SK-N-SH treated with all-trans-retinoic acid at 6 μM for 48 hours (cell line): ENCODE data around the gene SFMBT2.
"Not testable (repeated sequence)": the region's sequence is repeated elsewhere in the genome, so short reads cannot be mapped to it uniquely, and the experiment has no call there.

ENCODE experiments used
- ATAC-seq: fragments of 200-7000 bp; cut with Tn5 transposase; 3 replicates; pipeline ENCODE4 v1.9.1; 2020; ENCODE audit warnings: mild to moderate bottlenecking, moderate library complexity
- ARNTL ChIP-seq: fragments of 450-650 bp; formaldehyde crosslinking; IDR thresholded peaks from 2 replicates; pipeline ENCODE4 v1.5.0; 2020; ENCODE audit warnings: low read depth, mild to moderate bottlenecking, moderate library complexity, borderline replicate concordance
- BACH2 ChIP-seq: fragments of 250-450 bp; sonication (Bioruptor Pico); IDR thresholded peaks from 2 replicates; pipeline ENCODE4 v1.9.0; 2021; ENCODE audit warnings: mild to moderate bottlenecking, borderline replicate concordance
- CREB5 ChIP-seq: fragments of 250-450 bp; sonication (Bioruptor Pico); IDR thresholded peaks from 2 replicates; pipeline ENCODE4 v1.5.1; 2020; ENCODE audit warnings: low read depth, mild to moderate bottlenecking, moderate library complexity
- CSDC2 ChIP-seq: fragments of 250-450 bp; sonication (Bioruptor Pico); IDR thresholded peaks from 2 replicates; pipeline ENCODE4 v1.5.0; 2020; ENCODE audit warnings: mild to moderate bottlenecking, moderate library complexity
- CSRNP3 ChIP-seq: fragments of 250-450 bp; sonication (Bioruptor Pico); IDR thresholded peaks from 2 replicates; pipeline ENCODE4 v1.5.1; 2021; ENCODE audit warnings: mild to moderate bottlenecking, moderate library complexity
- ESRRG ChIP-seq: fragments of 250-450 bp; sonication (Bioruptor Pico); IDR thresholded peaks from 2 replicates; pipeline ENCODE4 v1.6.1; 2021; ENCODE audit warnings: mild to moderate bottlenecking
- GLIS3 ChIP-seq: fragments of 250-450 bp; sonication (Bioruptor Pico); IDR thresholded peaks from 2 replicates; pipeline ENCODE4 v1.5.0; 2020; ENCODE audit warnings: mild to moderate bottlenecking, moderate library complexity
- ISL1 ChIP-seq: fragments of 250-450 bp; sonication (Bioruptor Pico); IDR thresholded peaks from 2 replicates; pipeline ENCODE4 v2.1.2; 2022; ENCODE audit warnings: mild to moderate bottlenecking, moderate library complexity
- OSR1 ChIP-seq: fragments of 250-450 bp; sonication (Bioruptor Pico); IDR thresholded peaks from 2 replicates; pipeline ENCODE4 v1.8.0; 2022; ENCODE audit warnings: moderate library complexity, mild to moderate bottlenecking, inconsistent platforms
- PATZ1 ChIP-seq: fragments of 250-450 bp; sonication (Bioruptor Pico); IDR thresholded peaks from 2 replicates; pipeline ENCODE4 v1.8.0; 2020; ENCODE audit warnings: mild to moderate bottlenecking, moderate library complexity, borderline replicate concordance
- PPARA ChIP-seq: fragments of 250-450 bp; sonication (Bioruptor Pico); IDR thresholded peaks from 2 replicates; pipeline ENCODE4 v1.5.0; 2020; ENCODE audit warnings: mild to moderate bottlenecking, borderline replicate concordance
- RARB ChIP-seq: fragments of 250-450 bp; sonication (Bioruptor Pico); IDR thresholded peaks from 2 replicates; pipeline ENCODE4 v1.8.0; 2021; ENCODE audit warnings: mild to moderate bottlenecking, moderate library complexity
- SNAI2 ChIP-seq: fragments of 250-450 bp; sonication (Bioruptor Pico); IDR thresholded peaks from 2 replicates; pipeline ENCODE4 v1.5.0; 2020; ENCODE audit warnings: mild to moderate bottlenecking, moderate library complexity
- TCF4 ChIP-seq: fragments of 250-450 bp; sonication (Bioruptor Pico); IDR thresholded peaks from 2 replicates; pipeline ENCODE4 v1.8.0; 2021; ENCODE audit warnings: mild to moderate bottlenecking, moderate library complexity, borderline replicate concordance
- TOX ChIP-seq: fragments of 250-450 bp; sonication (Bioruptor Pico); IDR thresholded peaks from 2 replicates; pipeline ENCODE4 v1.8.0; 2021; ENCODE audit warnings: mild to moderate bottlenecking, moderate library complexity, borderline replicate concordance
- TSHZ2 ChIP-seq: fragments of 250-450 bp; sonication (Bioruptor Pico); IDR thresholded peaks from 2 replicates; pipeline ENCODE4 v1.5.0; 2020; ENCODE audit warnings: mild to moderate bottlenecking, moderate library complexity
- ZC3H10 ChIP-seq: fragments of 250-450 bp; sonication (Bioruptor Pico); IDR thresholded peaks from 2 replicates; pipeline ENCODE4 v1.5.1; 2021; ENCODE audit warnings: mild to moderate bottlenecking, moderate library complexity
- ZFP3 ChIP-seq: fragments of 250-450 bp; sonication (Bioruptor Pico); IDR thresholded peaks from 2 replicates; pipeline ENCODE4 v1.5.0; 2020; ENCODE audit warnings: mild to moderate bottlenecking, moderate library complexity
- ZFP30 ChIP-seq: fragments of 450-650 bp; formaldehyde crosslinking; IDR thresholded peaks from 2 replicates; pipeline ENCODE4 v1.5.0; 2022; ENCODE audit warnings: mild to moderate bottlenecking, moderate library complexity
- ZNF565 ChIP-seq: fragments of 450-650 bp; formaldehyde crosslinking; conservative IDR thresholded peaks from 2 replicates; pipeline ENCODE4 v1.5.0; 2020; ENCODE audit warnings: low read depth, mild to moderate bottlenecking, moderate library complexity
- ZNF70 ChIP-seq: fragments of 450-650 bp; formaldehyde crosslinking; IDR thresholded peaks from 2 replicates; pipeline ENCODE4 v1.5.0; 2020; ENCODE audit warnings: mild to moderate bottlenecking, moderate library complexity
- ZNF8 ChIP-seq: fragments of 450-650 bp; formaldehyde crosslinking; IDR thresholded peaks from 2 replicates; pipeline ENCODE4 v1.5.0; 2020; ENCODE audit warnings: mild to moderate bottlenecking, moderate library complexity
- TF ChIP-seq, protein P1 (sequence below): fragments of 250-450 bp; sonication (Bioruptor Pico); IDR thresholded peaks from 2 replicates; pipeline ENCODE4 v1.8.0; 2021; ENCODE audit warnings: low read depth, mild to moderate bottlenecking, moderate library complexity, borderline replicate concordance

The SFMBT2 gene

DNA sequence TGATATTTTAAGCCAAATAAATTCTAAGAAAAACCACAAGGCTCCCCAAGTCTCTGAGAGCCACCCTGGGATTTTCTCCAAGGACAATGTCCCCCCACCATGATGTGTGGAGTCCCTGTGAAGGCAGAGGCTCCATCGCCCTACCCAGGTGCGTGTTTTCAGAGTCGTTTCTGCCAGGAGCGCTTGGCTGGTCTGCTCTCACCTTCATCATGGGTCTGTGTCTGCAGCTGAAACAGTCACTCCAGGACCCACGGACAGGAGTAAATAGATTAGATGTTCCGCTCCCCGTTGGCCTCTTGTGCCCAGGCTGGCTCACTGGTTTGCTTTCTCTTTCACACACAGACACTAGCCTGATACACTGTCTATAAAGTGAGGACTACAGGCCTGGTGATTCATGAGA lies 217.5 kb downstream of the SFMBT2 start:
- ATAC-seq = no peak
- TF ChIP-seq ISL1 (no peak), ZFP30 (CRISPR knock-in tag) (no peak), ARNTL (CRISPR knock-in tag) (no peak), ZC3H10 (CRISPR knock-in tag) (no peak), ESRRG (CRISPR knock-in tag) (no peak), TSHZ2 (CRISPR knock-in tag) (no peak)
- TF ChIP-seq, protein P1, sequence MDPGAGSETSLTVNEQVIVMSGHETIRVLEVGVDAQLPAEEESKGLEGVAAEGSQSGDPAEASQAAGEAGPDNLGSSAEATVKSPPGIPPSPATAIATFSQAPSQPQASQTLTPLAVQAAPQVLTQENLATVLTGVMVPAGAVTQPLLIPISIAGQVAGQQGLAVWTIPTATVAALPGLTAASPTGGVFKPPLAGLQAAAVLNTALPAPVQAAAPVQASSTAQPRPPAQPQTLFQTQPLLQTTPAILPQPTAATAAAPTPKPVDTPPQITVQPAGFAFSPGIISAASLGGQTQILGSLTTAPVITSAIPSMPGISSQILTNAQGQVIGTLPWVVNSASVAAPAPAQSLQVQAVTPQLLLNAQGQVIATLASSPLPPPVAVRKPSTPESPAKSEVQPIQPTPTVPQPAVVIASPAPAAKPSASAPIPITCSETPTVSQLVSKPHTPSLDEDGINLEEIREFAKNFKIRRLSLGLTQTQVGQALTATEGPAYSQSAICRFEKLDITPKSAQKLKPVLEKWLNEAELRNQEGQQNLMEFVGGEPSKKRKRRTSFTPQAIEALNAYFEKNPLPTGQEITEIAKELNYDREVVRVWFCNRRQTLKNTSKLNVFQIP = no peak

DNA sequence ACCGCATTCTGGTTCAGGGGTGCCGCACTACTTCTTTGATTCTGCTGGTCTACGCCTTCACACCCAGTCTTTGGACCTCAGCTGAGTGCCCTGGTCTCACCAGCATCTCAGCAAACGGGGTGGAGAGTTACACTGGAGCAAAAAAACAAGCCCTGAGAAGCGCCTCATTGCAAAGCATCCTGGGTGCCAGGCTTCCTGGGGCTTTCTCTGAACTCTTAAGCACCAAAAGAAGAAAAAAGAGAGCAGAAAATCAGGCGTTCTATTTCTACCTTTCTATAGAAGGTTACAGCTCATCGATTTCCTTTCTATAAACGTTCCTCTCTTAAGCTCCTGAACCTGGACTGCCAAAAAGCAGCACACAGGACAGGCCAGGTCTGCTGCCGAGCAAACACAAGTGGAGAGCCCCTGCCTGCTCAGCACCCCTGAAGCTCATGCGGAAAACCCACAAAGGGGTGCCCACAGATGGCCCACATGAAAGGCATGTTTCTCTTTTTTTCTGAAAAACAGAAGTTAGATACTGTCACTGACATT lies 217.9 kb downstream of the SFMBT2 start:
- TF ChIP-seq ZNF70 (no peak), CSRNP3 (no peak), ZFP3 (CRISPR knock-in tag) (no peak), TOX (no peak), TCF4 (CRISPR knock-in tag) (no peak), GLIS3 (CRISPR knock-in tag) (no peak), OSR1 (CRISPR knock-in tag) (no peak), CSDC2 (CRISPR knock-in tag) (no peak), PPARA (no peak)
- no peak for ATAC-seq

DNA sequence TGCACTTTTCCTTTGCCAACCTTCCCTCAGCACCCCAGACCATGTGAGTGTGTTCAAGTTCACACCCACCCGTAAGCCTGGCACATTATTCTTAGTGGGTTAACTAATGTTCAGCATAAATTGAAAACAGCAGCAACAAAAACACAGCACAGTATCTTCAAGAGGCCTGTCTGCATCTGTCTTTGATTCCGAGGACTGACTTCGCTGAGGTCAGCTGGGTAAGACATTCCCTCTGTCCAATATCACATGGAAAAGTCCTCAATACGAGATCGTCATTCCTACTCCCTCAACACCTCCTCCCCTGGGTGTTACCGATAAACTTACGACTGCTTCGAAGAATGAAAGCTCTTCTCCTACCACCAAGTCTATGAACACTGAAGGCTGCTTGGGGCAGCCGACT lies 218.8 kb downstream of the SFMBT2 start:
- no peak for TF ChIP-seq CREB5 (CRISPR knock-in tag)
- no peak for TF ChIP-seq ZC3H10 (CRISPR knock-in tag)
- no peak for TF ChIP-seq TSHZ2 (CRISPR knock-in tag)
- TF ChIP-seq ZNF8 (CRISPR knock-in tag) = no peak
- TF ChIP-seq PPARA = no peak
- no peak for TF ChIP-seq BACH2
- TF ChIP-seq RARB (CRISPR knock-in tag) = no peak
- TF ChIP-seq CSRNP3 = no peak
- TF ChIP-seq GLIS3 (CRISPR knock-in tag) = no peak
- TF ChIP-seq TCF4 (CRISPR knock-in tag) = no peak
- TF ChIP-seq ZNF565 = no peak
- no peak for TF ChIP-seq SNAI2
- no peak for TF ChIP-seq ARNTL (CRISPR knock-in tag)
- no peak for TF ChIP-seq PATZ1 (CRISPR knock-in tag)
- no peak for TF ChIP-seq OSR1 (CRISPR knock-in tag)
- no peak for TF ChIP-seq ZFP30 (CRISPR knock-in tag)
- TF ChIP-seq, protein P1 = no peak
- no peak for TF ChIP-seq TOX
- TF ChIP-seq, all 23 proteins: peak for 0
- ATAC-seq = no peak

GRCh38 chr10:7190772-7191171 lies 220.1 kb downstream of the SFMBT2 start:
- ATAC-seq = not testable (repeated sequence)
